Activated CD4-positive, alpha-beta memory T cell treated with anti-CD3 and anti-CD28 coated beads for 36 hours (primary cell): ENCODE results near the gene NLGN1. TPM values are rescaled to one million over a fixed set of nuclear protein-coding genes. Genes with fewer than 3 reads are reported as not detected.

Source experiments
- CTCF ChIA-PET: fragments of 350-600 bp; sonication (Branson Sonifier 250); formaldehyde crosslinking; loops from one replicate; lab custom pipeline; 2021; ENCODE audit warnings: antibody characterized with exemption, inconsistent platforms; lab: Charles Lee
- POLR2A ChIA-PET: fragments of 350-600 bp; sonication (Branson Sonifier 250); formaldehyde crosslinking; loops from one replicate; lab custom pipeline; 2021; ENCODE audit warnings: antibody characterized with exemption; lab: Charles Lee
- DNase-seq: peaks from one replicate; pipeline ENCODE4 v3.0.0-alpha.2; 2020
- H3K27ac Mint-ChIP-seq: one replicate; pipeline ENCODE4 v1.8.0; 2021; ENCODE audit warnings: mixed read lengths
- H3K27me3 Mint-ChIP-seq: one replicate; pipeline ENCODE4 v1.8.0; 2021; ENCODE audit warnings: mixed read lengths
- H3K36me3 Mint-ChIP-seq: one replicate; pipeline ENCODE4 v1.8.0; 2021; ENCODE audit warnings: mixed read lengths
- H3K4me1 Mint-ChIP-seq: one replicate; pipeline ENCODE4 v1.8.0; 2021; ENCODE audit warnings: low read depth, mixed read lengths
- H3K4me3 Mint-ChIP-seq: one replicate; pipeline ENCODE4 v1.8.0; 2021; ENCODE audit warnings: mild to moderate bottlenecking, mixed read lengths
- H3K9me3 Mint-ChIP-seq: one replicate; pipeline ENCODE4 v1.8.0; 2021; ENCODE audit warnings: mixed read lengths
- intact Hi-C: fragments of 100-400 bp; cut with micrococcal nuclease; formaldehyde crosslinking; loops from one replicate; pipeline ENCODE4 v1.15.1; 2023
- total RNA-seq, 2 experiments: library from RNA; stranded (reverse); gene quantifications; one replicate each; pipeline ENCODE4 v1.2.3, GENCODE V29; 2021

NLGN1 gene
- total RNA-seq, 2 experiments from 2014 or later: not detected

DNA sequence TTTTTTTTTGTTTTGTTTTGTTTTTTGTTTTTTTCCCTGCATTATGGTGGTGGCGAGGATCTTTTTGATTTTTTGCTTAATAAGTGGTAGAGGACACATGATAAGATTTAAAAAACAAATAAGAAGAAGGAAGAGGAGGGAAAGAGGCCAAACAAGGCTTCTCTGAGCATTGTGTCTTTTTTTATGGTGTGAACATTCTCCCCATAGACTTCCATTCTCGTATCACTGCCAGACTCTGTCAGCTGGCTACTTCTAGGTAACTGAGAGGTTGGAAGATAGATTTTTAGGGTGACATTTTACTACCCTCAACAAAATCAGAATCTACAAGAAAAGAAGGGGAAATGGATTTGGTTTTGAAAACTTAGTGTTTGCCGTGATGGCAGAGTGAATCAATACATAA is 3.8 kb downstream of the NLGN1 start:
- CTCF ChIA-PET: no interaction called here
- Mint-ChIP-seq H3K9me3 (no peaks in the 10 kb centered on the region), H3K36me3 (peaks cover 2% of the 10 kb centered on the region), H3K27me3 (peaks cover 27% of the 10 kb centered on the region), H3K27ac (no peak overlapping the region), H3K4me1 (peaks cover 8% of the 10 kb centered on the region), H3K4me3 (no peak overlapping the region)
- POLR2A ChIA-PET: no interaction called here
- intact Hi-C loops: no loop called here
- no peak for DNase-seq

DNA sequence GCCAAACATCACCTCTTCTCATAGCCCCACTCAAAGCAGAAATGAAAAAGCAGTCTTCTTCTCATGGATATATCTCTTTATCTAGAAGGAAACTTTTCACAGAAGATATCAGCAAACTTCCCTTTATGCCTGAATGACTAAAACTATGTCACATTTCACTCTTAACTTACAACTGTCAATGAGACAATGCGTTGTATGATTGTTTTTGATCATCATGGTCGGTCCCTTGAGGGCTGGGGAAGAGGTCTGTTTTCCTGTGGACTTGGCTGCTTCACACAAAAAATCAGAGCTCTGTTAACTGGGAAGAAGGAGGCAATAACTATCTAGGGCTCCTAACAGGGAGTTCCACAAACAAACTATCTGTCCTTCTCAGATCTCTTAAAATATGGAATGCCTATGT is 5.1 kb downstream of the NLGN1 start:
- no peak for DNase-seq
- Mint-ChIP-seq H3K27me3 (peaks cover 18% of the 10 kb centered on the region), H3K4me3 (no peak overlapping the region), H3K4me1 (no peaks in the 10 kb centered on the region), H3K9me3 (no peaks in the 10 kb centered on the region), H3K27ac (no peak overlapping the region), H3K36me3 (no peaks in the 10 kb centered on the region)
- POLR2A ChIA-PET: no interaction called here
- CTCF ChIA-PET: no interaction called here
- intact Hi-C loops: no loop called here

DNA sequence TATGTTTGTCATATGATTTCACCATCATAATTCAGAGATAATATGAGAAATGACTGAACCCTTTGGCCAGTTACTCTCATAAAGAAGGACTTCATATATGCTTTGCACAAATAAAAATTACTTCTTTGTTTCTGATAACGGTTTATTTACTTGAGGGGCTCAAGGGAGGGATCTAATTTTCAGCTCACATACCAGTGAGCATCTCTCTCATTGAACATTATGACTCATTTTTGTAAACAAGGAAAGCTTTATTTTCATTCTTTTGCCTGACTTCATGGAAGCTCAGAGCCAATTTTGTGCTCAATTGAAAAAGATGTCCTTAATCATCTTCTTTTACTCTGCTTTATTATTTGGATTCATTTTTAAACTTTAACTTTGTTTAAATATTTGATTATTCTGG is 5.8 kb downstream of the NLGN1 start:
- ChIA-PET CTCF (no interaction called here), POLR2A (no interaction called here)
- DNase-seq: no peak
- peaks cover 11% of the 10 kb centered on the region for H3K27me3 Mint-ChIP-seq
- no peaks in the 10 kb centered on the region for H3K9me3 Mint-ChIP-seq
- H3K36me3 Mint-ChIP-seq: no peaks in the 10 kb centered on the region
- H3K27ac Mint-ChIP-seq: no peak overlapping the region
- H3K4me3 Mint-ChIP-seq: no peak overlapping the region
- intact Hi-C loops: no loop called here
- no peaks in the 10 kb centered on the region for H3K4me1 Mint-ChIP-seq

DNA sequence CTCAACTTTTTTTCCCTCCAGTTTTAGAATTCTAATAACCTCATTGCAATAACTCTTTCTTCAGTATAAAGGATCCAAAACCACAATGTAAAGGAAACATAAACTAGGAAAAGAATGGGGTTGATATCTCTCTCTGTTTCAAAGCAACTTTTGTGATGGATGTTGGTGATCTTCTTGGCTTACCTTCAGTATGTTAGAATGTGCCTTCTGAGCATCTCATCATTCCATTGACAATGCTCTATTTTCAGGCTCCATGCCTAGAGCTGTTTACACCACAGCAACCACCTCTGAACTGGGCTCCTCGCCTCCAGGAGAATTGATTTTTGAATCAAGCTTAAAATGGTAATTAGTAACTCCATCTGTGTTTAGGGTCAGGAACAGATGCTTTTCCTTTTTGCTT is 6.6 kb downstream of the NLGN1 start:
- Mint-ChIP-seq H3K4me1 (no peaks in the 10 kb centered on the region), H3K36me3 (no peaks in the 10 kb centered on the region), H3K27me3 (peaks cover 5% of the 10 kb centered on the region), H3K9me3 (no peaks in the 10 kb centered on the region), H3K4me3 (no peak overlapping the region), H3K27ac (no peak overlapping the region)
- intact Hi-C loops: no loop called here
- CTCF ChIA-PET: no interaction called here
- no peak for DNase-seq
- POLR2A ChIA-PET: no interaction called here

DNA sequence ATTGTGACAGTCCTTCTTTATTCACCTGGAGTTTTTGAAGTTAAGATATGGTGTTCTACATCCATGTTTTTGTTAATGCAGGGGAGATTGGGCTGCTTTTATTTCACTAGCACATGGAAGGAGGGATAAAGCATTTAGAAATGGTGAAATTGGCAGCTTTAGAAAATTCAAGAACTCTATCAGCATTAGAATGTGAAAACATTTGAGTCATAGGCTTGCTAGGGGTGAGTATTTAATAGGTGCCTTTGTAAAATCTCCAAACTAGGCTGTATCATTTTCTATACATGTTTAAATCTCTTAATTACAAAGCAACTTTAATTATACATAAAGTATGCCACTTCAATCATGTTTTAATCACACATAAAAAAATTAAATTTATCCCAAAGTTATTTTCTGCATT is 12.9 kb downstream of the NLGN1 start:
- ChIA-PET POLR2A (no interaction called here), CTCF (no interaction called here)
- H3K4me3 Mint-ChIP-seq: no peak overlapping the region
- no peaks in the 10 kb centered on the region for H3K9me3 Mint-ChIP-seq
- no peak for DNase-seq
- no peaks in the 10 kb centered on the region for H3K36me3 Mint-ChIP-seq
- H3K27me3 Mint-ChIP-seq: no peaks in the 10 kb centered on the region
- H3K27ac Mint-ChIP-seq: no peak overlapping the region
- no peaks in the 10 kb centered on the region for H3K4me1 Mint-ChIP-seq
- intact Hi-C loops: no loop called here

DNA sequence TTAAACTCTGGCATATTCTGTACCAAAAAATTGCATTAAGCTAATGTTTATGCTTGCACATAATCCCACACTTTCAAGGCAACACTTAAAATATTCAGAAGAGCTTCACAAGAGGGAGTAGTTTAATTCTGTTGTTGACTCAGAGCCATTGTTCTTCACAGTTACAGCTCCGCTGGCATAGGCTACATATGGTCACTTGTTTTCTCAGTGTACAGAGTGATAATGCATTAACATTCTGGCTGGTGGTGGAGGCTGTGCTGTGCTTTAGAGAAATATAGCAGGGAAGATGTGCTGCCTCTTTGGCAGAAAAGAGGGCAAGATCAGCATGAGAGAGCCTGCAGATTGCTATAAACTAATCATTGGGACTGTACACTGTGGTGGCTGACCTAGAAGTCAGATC is 13.3 kb downstream of the NLGN1 start:
- H3K27me3 Mint-ChIP-seq: no peaks in the 10 kb centered on the region
- intact Hi-C loops: no loop called here
- ChIA-PET POLR2A (no interaction called here), CTCF (interaction anchor here (0.7 kb wide), 1 partner anchor 529 kb away, joined by 3 read pairs; no protein-coding TSS in a partner anchor)
- DNase-seq: no peak
- no peaks in the 10 kb centered on the region for H3K9me3 Mint-ChIP-seq
- H3K27ac Mint-ChIP-seq: no peak overlapping the region
- no peaks in the 10 kb centered on the region for H3K36me3 Mint-ChIP-seq
- H3K4me3 Mint-ChIP-seq: no peak overlapping the region
- no peaks in the 10 kb centered on the region for H3K4me1 Mint-ChIP-seq

DNA sequence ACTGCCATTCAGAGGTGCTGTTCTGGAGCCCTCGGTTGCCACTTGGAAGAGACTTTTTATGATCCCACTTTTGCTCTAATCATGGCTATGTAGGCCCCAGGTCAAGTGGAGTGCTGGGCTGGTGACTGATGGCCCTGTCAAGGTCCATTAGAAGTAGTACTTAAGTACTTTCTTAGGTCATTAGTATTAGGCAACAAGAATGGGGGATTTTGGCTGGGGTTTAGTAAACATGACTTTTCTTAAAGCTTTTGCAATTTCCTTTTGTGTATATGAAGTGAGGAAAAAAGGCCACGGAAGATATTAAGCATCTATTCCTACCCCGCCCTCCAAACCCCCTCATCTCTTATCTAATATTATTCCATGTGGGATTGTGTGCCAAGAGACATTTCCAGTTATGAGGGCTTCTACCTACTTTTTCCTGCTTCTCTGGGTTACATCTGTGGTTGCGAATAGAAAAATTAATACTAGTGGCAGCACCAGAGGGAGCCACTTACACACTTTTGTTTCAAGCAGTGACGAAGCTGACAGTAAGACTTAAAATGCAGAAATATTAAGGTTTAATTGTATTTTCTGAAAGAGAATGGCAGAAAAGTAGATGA is 13.9 kb downstream of the NLGN1 start:
- H3K4me1 Mint-ChIP-seq: no peaks in the 10 kb centered on the region

DNA sequence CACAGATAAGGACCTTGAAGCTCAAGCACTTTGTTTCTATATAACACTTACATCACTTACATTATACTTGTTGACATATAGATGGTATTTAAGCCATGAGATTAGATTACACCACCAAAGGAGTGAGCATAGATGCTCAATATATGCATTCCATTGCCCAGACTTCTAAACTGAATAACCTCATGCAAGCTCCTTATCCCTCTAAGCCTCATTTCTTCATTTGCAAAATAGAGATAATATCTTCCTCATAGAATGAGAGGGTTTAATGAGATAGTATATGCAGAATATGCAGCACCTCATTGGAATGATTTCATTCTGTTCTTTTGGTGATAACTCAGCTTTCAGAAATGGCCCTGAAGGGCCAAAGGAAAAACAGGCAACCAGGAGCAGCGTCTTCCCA is 18.5 kb downstream of the NLGN1 start:
- Mint-ChIP-seq H3K4me3 (no peak overlapping the region), H3K9me3 (no peaks in the 10 kb centered on the region), H3K4me1 (no peaks in the 10 kb centered on the region), H3K27me3 (no peaks in the 10 kb centered on the region), H3K27ac (no peak overlapping the region), H3K36me3 (no peaks in the 10 kb centered on the region)
- no peak for DNase-seq
- ChIA-PET POLR2A (no interaction called here), CTCF (no interaction called here)
- intact Hi-C loops: no loop called here

More for the DNA sequence above, 13.9 kb downstream of the NLGN1 start:
- intact Hi-C loops: no loop called here
- H3K27me3 Mint-ChIP-seq: no peaks in the 10 kb centered on the region
- CTCF ChIA-PET: interaction anchor here (0.7 kb wide), 1 partner anchor 528 kb away, joined by 3 read pairs; no protein-coding TSS in a partner anchor
- no peak overlapping the region for H3K4me3 Mint-ChIP-seq
- no peaks in the 10 kb centered on the region for H3K9me3 Mint-ChIP-seq
- H3K36me3 Mint-ChIP-seq: no peaks in the 10 kb centered on the region
- no peak for DNase-seq
- POLR2A ChIA-PET: no interaction called here
- H3K27ac Mint-ChIP-seq: no peak overlapping the region

DNA sequence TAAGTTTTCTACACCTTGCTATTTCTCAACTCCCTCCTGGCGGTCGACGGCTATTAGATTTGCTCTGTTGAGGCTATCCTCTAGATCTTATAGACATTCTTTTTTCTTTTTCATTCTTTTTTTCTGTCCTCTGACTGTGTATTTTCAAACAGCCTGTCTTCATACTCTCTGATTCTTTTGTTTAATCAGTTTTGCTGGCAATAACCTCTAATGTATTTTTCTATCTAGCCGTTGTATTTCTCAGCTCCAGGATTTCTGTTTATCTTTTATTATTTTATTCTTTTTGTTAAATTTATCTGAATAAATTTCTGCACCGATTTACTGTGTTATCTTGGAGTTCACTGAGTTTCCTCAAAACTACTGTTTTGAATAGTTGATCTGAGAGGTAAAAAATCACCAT is 31.5 kb downstream of the NLGN1 start:
- CTCF ChIA-PET: no interaction called here
- no peak overlapping the region for H3K4me3 Mint-ChIP-seq
- no peak for DNase-seq
- H3K27ac Mint-ChIP-seq: no peak overlapping the region
- no peaks in the 10 kb centered on the region for H3K4me1 Mint-ChIP-seq
- POLR2A ChIA-PET: no interaction called here
- H3K27me3 Mint-ChIP-seq: no peaks in the 10 kb centered on the region
- peaks cover 17% of the 10 kb centered on the region for H3K9me3 Mint-ChIP-seq
- no peaks in the 10 kb centered on the region for H3K36me3 Mint-ChIP-seq
- intact Hi-C loops: no loop called here

DNA sequence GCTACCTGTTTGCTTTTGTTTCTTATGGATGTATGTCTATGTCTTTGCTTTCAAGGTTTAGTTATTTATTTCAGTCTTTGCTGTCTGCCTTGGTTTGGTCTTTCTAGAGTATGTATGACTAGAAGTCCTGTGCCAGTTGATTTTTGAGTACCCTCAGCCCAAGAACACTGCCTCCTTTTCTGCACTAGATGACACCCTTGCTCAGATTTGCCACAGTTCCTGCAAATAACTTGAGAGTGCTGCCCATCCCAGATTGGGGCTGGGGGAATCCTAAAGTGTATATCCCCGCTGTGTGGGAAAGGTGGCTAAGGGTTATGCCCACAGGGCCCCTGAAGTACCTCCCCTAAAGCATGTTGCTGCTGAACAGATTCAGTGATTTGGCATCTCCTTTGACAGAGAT is 32.0 kb downstream of the NLGN1 start:
- peaks cover 17% of the 10 kb centered on the region for H3K9me3 Mint-ChIP-seq
- DNase-seq: no peak
- H3K4me1 Mint-ChIP-seq: no peaks in the 10 kb centered on the region
- ChIA-PET POLR2A (no interaction called here), CTCF (no interaction called here)
- no peak overlapping the region for H3K27ac Mint-ChIP-seq
- intact Hi-C loops: no loop called here
- H3K27me3 Mint-ChIP-seq: no peaks in the 10 kb centered on the region
- no peak overlapping the region for H3K4me3 Mint-ChIP-seq
- no peaks in the 10 kb centered on the region for H3K36me3 Mint-ChIP-seq

DNA sequence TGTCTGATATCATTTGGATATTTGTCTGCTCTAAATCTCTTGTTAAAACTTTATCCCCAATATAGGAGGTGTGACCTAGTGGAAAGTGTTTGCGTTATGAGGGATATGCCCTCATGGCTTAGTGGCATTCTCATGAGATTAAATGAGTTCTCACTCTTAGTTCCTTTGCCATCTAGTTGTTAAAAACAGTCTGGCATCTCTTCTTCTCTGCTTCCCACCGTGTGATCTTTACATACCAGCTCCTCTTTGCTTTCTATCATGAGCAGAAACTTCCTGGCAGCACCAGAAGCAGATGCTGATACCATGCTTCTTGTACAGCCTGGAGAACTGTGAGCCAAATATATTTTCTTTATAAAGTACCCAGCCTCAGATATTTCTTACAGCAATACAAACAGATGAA is 33.0 kb downstream of the NLGN1 start:
- CTCF ChIA-PET: no interaction called here
- H3K4me3 Mint-ChIP-seq: no peak overlapping the region

DNA sequence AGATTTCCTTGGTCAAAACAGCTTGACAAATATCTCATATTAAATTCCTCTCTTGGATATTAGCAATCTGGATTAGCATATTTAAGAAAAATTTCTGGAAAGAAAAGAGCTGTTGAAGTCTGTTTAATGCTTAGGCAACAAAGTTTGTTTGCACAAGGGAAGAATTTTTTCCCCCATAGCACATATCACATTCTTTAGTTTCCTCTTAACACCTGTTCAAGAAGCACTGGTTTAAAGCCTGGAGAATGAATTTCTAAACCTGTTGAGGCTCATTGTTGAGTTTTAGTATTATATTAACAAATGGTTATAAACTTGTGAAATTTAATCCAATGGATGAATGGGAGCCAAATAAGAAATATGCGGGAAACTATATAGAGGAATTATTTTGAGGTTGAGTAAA is 41.5 kb downstream of the NLGN1 start:
- Mint-ChIP-seq H3K9me3 (peaks cover 2% of the 10 kb centered on the region), H3K4me3 (no peak overlapping the region), H3K36me3 (no peaks in the 10 kb centered on the region), H3K4me1 (no peaks in the 10 kb centered on the region), H3K27me3 (no peaks in the 10 kb centered on the region), H3K27ac (no peak overlapping the region)
- DNase-seq: no peak
- POLR2A ChIA-PET: no interaction called here
- intact Hi-C loops: no loop called here
- CTCF ChIA-PET: no interaction called here

More for the DNA sequence above, 33.0 kb downstream of the NLGN1 start:
- Mint-ChIP-seq H3K27ac (no peak overlapping the region), H3K36me3 (no peaks in the 10 kb centered on the region), H3K27me3 (no peaks in the 10 kb centered on the region), H3K4me1 (no peaks in the 10 kb centered on the region), H3K9me3 (peaks cover 19% of the 10 kb centered on the region)
- intact Hi-C loops: no loop called here
- POLR2A ChIA-PET: no interaction called here
- DNase-seq: no peak

DNA sequence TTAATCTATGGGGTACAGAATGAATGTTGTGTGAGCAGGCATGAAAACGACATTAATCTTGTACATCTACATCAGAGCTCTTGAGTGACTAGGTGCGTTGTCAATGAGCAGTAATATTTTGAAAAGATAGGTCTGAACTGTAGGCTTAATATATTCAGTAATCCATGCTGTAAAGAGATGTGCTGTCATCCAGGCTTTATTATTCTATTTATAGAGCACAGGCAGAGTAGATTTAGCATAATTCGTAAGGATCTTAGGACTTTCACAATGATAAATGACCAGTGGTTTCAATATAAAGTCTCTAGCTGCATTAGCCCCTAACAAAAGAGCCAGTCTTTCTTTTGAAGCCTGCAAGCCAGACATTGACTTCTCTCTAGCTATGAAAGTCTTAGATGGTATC is 43.0 kb downstream of the NLGN1 start:
- intact Hi-C loops: no loop called here
- Mint-ChIP-seq H3K9me3 (no peaks in the 10 kb centered on the region), H3K27ac (no peak overlapping the region), H3K36me3 (no peaks in the 10 kb centered on the region), H3K27me3 (no peaks in the 10 kb centered on the region), H3K4me3 (no peak overlapping the region), H3K4me1 (no peaks in the 10 kb centered on the region)
- ChIA-PET POLR2A (no interaction called here), CTCF (no interaction called here)
- DNase-seq: no peak
